ENCODE data around the gene TTC21A.
"Not testable (repeated sequence)": the region's sequence is repeated elsewhere in the genome, so short reads cannot be mapped to it uniquely, and the experiment has no call there.

Gene TTC21A

DNA sequence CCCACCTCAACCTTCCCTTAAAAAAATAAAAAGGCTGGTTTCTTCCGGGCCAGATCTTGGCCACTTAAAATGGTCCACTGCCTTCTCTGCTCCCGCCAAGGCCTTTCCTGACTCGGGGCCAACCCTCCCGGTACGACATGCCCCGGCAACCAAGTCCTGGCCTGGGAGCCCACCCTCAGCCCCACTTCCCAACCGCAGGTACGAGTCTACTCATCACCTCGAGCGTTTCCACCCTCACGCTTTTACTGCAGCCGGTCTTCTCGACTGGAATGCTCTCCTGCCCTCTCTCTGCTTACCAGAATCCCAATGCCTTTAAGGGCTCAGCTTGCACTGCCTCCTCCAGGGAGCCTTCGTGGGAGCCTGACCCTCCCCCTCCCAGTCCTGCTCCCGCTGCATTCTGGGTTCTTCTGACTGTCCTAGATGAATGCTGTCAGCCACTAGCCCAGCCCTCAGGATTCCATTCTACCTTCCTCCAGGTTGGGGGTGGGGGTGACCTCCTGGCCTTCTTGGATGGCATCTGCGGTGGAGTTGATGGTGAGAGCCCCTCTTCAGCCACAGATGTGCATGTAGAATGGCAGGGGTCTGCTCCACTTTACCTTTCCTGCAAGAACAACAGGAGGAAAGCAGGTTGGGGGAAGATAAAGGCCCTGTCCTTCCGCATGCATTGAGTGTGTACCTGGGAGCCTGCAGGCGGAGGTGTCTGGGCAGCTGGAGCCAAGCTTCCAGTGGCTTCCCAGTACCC, 47.0 kb downstream of the TTC21A start:
- no peak for DNase-seq (ENCODE audit: low read depth)

DNA sequence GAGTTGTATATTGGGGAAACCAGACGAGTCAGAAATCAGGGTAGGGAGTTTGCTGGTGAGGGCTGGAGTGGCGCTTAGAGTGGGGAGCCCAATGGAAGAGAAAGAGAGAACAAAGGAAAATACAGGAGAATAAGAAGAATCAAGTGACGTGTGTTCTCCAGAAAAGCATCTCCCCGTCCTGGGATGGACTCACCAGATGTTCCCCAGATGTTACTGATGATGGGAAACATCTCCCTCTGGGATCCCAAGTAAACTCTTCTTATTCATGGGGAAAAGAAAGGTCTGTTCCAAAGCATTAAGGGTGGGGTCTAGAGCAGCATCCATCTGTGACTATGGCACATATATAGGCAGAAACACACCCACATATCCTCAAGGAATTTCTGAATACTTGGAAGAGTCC, 48.9 kb downstream of the TTC21A start:
- DNase-seq (ENCODE audit: low read depth) = no peak

DNA sequence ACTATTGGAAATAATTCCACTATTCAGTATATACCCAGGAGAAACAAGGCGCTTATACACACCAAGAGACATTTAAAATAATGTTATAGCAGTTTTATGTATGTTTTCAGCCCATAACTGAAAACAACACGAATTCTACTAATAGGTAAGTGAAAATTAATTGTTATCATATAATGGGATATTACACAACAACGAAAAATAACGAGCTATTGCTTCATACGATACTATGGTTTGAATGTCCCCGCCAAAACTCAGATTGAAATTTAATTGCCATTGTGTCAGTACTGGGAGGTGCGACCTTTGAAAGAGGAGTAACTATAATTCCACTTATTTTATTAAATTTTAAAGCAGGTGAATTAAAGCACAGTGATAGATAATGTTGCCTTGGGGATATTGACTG, 49.9 kb downstream of the TTC21A start:
- DNase-seq (ENCODE audit: low read depth) = no peak

DNA sequence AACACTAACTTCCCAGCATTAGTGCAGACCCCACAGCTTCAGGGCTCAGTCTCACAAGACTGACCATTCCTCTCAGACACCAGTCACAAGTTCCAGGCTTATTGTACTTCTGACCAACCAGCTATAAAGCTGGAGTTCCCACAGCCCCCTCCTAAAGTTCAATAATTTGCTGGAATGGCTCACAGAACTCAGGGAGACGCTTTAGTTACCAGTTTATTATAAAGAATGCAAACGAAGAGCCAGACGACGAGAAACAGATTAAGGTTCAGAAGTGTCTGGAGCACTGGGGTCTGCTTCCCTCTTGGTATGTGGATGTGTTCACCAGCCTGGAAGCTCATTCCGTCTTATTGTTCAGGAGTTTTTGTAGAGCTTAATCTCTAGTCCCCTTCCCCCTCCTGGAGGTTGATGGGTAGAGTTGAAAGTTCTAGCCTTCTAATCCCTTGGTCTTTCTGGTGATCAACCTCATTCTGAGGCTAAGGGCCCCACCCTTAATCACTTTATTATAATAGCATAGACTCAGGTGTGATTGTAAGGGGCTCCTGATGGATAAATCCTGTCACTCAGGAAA, 50.8 kb downstream of the TTC21A start:
- DNase-seq (ENCODE audit: low read depth) = no peak

DNA sequence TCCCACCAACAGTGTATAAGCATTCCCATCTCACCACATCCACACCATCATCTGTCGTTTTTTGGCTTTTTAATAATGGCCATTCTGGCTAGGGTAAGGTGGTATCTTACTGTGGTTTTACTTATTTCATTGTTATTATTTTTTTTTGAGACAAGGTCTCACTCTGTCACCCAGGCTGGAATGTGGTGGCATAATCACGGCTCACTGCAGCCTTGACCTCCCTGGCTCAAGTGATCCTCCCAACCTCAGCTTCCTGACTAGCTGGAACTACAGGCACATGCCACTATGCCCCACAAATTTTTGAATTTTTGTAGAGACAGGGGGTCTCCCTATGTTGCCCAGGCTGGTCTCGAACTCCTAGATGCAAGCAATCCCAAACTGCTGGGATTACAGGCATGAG, 56.9 kb downstream of the TTC21A start:
- no peak for DNase-seq (ENCODE audit: low read depth)

DNA sequence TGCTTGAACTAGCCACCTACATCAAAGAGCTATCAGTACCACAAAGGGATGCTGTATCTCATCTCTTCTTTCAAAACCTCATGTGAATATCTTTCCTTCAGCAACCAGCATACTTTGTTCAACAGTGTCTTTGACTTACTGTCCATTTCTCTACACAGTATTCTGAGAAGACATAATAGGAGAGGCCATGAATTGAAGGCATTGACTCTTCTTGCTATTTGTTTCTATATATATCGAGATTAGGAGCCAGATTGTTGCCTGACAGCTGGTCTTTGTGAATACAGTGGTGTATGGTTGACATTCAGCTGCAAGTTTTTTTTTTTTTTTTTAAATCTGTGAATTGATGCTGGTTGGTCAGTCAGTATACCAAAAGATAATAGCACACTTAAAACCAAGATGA, 58.0 kb downstream of the TTC21A start:
- DNase-seq (ENCODE audit: low read depth) = no peak

DNA sequence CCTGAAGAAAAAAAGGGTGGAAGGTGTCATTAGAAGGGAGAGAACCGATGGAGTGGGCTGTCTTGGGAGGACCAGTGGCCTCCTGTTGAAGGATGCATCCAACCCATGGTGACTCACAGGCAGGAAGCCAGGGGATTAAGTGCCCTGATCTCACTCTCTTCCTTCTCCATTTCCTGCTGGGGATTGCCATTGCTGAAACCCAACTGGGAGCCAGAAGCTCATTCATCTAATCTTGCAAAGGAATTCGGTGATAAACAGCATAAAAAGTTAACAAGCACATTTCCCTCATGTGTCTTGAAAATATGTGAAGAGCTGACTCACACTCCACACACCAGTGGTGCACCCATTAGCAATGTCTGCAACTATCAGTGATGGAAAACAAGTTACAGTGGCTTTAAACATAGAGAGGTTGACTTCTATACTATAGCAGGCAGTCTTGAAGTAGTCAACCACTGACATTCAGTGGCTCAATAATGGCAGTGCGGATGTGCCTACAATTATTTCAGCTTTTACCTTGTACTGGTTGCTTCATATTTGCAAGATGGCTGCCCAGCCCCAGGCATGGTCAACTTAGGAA, 58.7 kb downstream of the TTC21A start:
- no peak for DNase-seq (ENCODE audit: low read depth)

DNA sequence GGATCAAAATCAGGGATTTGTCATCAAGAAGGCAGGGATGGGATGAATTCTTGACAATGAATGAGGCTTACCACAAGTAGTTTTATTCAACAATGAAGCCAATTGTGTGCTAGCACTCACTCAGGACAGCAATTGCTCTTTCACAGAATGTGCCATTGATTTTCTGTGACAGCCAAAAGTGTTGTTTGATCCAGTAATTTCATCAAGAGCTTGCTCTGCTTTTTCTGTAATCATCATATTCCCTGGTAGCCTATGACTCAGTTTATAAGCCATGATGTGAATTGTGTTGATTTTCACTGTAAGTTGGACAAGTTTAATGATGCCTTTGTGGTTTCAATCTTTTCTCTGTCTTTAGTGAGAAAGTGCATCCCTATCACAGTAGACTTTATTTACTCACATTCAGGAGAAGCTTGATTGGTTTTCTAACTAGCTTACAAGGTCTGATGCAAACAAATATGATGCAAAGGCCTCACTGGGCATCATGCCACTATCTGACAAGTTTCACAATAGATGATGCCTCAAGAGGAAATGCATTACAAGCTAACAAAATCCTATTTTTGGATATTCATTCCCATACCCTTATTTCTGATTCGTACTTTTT, 59.6 kb downstream of the TTC21A start:
- DNase-seq (ENCODE audit: low read depth) = no peak

DNA sequence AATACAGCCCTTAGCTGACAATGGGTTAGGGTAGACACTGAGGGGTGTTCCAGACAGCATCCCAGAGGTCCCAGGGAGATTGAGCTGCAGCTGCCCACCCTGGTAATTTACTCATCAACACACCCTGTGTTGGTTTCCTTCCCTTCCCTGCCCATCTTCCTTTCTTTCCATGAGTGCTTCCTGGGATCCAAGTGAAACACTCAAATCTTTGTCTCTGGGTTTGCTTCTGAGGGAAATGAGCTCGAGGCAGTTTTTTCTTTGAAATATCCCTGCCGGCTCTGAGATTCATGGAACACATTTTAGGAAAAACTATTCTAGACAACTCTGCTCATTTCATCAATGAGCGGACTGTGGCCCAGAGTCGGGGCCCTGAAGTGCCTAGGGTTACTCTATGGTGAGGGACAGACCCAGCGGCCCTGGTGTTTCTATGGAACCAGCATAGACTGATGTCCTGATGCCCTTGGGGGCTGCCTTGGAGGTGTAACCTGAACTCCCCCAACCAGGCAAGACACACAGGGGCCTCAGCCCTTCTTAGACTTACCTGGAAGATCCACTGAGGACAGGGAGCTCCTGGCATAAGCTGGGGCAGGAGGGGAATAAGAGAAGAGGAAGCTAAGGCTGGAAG, 60.8 kb downstream of the TTC21A start:
- no peak for DNase-seq (ENCODE audit: low read depth)

DNA sequence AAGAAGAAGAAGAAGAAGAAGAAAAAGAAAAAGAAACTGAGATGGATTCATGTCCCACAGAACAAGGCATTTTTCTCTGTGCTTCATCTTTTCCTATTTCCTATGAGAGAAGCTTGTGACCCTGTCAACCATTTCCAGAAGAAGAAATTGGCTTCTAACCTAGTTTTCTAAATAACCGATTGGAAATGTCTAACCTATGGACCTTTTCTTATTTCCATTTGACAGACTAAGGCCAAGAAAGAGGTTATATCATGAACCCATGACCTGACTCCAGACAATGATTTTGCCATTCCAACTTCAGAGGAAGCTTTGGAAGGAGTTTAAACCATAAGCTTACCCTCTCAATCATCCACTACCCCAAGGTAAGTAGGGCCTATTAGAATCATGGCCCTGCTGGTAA, 62.2 kb downstream of the TTC21A start:
- DNase-seq (ENCODE audit: low read depth) = no peak

DNA sequence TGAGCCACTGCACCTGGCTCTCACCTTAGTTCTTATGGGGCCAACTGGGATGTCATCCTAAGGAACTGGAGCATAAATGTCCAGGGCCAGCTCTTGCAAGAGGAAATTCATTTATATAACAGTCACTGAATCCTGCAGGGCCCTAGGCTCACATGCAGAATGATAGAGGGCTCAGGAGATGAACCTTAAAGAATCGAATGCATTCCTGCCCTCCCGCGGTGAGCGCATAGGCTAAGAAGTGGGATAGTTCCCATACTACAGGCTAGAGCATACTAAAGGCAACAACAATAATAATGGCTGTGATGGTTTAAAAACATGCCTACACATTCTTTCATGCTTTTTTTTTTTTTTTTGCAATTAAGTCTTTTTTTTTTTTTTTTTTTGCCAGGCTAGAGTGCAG, 63.0 kb downstream of the TTC21A start:
- no peak for DNase-seq (ENCODE audit: low read depth)

DNA sequence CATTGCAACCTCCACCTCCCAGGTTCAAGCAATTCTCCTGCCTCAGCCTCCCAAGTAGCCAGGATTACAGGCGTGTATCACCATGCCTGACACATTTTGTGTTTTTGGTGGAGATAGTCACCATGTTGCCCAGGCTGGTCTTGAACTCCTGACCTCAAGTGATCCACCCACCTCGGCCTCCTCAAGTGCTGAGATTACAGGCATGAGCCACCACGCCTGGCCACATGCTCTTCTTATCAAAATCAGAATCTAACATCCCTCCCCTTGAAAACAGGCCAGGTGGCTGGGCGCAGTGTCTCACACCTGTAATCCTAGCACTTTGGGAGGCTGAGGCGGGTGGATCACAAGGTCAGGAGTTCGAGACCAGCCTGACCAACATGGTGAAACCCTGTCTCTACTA, 63.4 kb downstream of the TTC21A start:
- DNase-seq (ENCODE audit: low read depth) = not testable (repeated sequence)

DNA sequence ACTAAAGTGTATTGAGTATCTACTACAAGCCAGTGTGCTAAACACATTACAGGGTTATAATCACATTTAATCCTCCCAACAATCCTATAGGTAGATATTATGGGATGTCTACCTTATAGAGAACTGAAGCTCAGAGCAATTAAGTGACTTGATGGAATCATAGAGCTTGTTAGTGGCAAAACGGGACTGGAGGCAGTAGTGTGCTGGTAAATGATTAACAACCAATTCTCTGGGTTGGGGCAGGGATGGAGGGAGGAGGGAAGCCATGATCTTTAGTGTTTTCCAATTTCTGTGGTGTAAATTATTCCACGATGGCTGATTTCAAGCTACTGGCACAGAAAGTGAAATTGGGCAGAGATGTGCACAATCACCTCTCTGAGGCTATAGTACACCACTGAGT, 64.4 kb downstream of the TTC21A start:
- DNase-seq (ENCODE audit: low read depth) = no peak

DNA sequence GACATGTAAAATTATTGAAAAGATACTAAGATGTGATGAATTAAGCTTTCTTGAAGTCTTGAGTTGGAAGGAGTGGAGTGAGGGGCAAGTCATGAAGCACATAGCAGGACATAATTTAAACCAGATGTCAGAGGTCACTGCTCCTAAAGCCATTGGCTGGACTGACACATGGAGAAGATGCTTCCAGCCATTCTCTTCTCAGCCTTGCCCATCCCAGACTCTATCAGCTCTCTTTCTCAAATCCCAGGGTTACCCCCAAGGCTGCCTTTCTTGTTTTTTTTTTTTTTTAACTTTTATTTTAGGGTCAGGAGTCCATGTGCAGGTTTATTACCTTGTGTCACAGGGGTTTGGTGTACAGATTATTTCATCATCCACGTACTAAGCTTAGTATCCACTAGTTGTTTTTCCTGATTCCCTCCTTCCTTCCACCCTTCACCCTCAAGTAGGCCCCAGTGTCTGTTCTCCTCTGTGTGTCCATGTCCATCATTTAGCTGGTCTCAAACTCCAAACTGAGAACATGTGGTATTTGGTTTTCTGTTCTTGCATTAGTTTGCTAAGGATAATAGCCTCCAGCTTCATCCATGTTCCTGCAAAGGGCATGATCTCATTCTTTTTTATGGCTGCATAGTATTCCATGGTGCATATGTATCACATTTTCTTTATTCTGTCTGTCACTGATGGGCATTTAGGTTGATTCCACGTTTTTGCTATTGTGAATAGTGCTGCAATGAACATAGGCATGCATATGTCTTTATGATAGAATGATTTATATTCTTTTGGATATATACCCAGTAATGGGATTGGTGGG, 66.0 kb downstream of the TTC21A start:
- no peak for DNase-seq (ENCODE audit: low read depth)

DNA sequence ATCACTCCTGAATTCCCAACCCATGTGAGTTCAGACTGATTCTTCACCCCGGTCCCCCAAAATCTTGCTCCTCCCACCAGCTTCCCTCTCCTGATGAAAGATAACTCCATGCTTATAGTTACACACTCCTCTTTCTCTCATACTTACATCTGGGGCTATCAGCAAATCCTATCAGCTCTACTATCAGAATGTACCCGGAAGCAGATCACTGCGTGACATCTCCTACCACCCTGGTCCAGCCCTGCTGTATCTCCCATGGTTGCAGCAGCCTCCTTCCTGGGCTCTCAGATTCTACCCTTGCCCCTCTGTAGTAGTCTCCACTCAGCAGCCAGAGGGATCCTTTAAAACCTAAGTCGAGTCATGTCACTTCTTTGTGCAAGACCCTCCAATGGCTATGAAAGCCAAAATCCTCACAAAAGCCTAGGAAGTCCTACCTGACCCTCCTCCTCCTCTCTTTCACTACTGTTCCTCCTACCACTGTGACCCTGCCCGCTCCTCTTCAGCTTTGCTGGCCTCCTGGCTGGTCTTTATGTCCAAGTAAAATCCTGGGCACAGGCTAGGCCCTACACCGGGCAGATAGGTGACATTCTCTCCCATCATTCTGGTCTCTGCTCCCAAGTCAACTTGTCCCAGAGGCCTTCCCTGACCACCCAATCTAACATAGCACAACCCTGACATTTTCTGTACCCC, 68.7 kb downstream of the TTC21A start:
- no peak for DNase-seq (ENCODE audit: low read depth)

DNA sequence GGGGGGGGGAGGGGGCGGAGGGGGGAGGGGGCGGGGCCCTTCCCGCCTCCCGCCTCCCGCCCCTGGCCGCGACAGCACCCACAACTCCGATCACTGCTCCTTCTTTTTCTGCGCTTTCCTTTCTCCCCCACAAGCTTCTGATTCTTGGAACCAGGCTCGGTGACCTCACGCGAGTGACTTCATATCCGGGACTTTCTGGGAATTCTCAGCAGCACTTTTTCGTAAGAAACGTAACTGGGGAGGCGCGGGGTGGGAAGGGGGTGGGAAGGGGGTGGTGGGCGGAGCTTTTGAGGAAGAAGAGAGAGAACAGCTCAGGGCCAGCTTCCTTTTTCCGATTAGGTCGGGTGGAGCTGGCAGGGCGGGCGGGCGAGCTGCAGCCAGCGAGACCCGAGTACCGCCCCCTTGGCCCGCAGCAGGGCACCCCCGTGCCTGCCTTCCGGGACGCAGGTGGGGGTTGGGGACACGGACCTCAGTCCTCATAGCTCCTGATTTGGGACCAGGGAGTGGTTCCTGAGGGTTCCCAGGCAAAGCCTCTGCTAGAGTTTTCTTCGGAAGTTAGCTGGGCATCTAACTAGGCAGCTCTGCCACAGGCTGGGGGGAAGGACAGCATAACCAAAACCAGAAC, 70.3 kb downstream of the TTC21A start:
- peak; percentile 64 for DNase-seq (ENCODE audit: low read depth)

DNA sequence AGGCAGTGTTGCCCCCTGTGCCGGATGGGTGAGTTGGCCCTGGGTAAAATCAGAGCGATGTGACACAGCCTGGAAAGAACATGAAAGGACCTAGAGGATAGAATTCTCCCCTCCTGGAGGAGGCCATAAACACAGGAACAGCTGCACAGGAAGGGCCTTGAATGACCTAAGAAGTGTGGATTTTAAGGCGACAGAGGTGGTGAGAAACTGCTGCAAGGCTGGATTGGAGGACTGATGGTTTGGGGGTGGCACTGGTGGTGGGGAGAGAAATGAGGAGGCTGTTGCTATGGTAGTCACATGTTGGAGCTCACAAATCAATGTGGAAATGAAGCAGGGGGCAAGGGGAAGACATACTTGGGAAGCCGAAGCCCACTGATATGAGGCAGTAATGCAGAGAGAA, 71.1 kb downstream of the TTC21A start:
- DNase-seq (ENCODE audit: low read depth) = no peak

DNA sequence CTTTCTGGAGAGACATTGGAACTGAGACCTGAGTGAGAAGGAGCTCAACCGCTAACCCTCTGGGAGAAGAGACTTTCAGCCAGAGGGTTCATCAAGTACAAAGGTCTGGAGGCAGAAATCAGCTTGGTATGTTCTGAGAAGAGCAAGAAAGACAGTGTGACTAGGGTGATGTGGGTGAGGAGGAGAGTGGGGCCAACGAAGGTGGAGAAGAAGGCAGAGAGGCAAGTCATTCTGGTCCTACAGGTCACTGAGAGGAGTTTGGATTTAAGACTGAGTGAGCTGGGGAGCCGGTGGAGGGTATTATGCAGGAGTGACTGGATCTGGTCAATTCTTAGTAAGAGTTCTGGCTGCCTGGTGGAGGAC, 72.7 kb downstream of the TTC21A start:
- no peak for DNase-seq (ENCODE audit: low read depth)

DNA sequence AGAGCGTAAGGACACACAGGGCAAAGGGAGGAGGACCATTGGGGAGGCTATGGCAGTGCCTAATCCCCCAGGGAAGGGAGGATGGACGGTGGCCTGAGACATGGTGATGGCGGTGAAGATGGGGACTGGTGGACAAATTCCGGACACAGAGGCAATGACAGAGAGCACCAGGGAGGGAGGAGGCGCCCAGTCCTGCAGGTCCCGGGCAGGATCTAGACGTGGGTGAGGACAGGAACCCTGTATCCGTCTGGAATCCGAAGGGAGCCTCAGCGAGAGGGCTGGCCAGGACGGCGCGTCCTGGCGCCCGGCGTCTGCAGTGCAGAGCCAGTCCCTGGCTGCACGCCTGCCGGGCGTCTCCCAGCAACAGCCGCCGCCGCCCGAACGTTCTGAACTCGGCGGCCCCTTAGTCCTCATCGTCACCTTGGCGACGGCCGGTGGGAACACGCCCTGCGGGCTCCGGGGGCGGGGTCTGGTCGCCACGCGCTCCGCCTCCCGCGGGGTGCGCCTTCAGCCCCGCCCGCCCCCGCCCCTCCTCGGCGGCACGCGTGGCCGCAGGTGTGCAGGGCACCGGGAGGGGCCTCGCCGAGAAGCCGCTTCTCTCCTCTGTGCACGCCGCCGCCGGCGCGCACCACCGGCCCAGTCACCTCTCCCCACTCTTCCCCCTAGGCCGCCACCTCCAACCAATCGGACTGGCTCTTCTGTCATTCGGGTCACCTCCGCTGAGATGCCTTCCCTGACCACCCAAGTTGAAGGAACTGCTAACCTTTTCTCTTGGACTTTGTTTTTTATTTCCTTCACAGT, 73.3 kb downstream of the TTC21A start:
- DNase-seq (ENCODE audit: low read depth) = peak; percentile 81

Data from activated T-cell treated with anti-CD3 and anti-CD28 coated beads for 24 hours (primary cell).